Measurements from ENCODE around the gene EEF1A2.

The EEF1A2 gene

DNA sequence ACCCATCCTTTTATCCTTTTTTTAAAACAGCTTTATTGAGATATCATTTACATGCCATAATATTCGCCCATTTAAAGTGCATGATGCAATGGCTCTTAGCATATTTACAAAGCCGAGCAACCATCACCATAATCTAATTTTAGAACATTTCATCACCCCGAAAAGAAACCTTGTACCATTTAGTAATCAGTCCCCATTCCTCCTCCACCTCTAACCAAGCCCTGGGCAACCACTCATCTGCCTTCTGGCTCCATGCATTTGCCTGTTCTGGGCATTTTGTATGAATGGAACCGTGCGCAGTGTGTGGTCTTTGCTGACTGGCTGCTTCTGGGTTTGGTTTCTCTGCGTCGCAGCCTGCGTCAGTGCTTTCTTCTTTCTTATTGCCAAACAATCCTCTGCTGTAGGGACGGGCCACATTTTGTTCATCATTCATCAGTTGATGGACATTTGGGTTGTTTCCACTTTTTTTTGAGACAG is 10.2 kb upstream of the EEF1A2 start:
- no peak overlapping the region for H3K4me3 ChIP-seq (ENCODE audit: low read length)
- H3K4me2 ChIP-seq (ENCODE audit: low read length) = no peak overlapping the region
- no peaks in the 10 kb centered on the region for H3K36me3 ChIP-seq (replicated peaks; ENCODE audit: low read depth, low read length)
- H3K27ac ChIP-seq (ENCODE audit: low read length) = no peak overlapping the region
- H4K20me1 ChIP-seq (ENCODE audit: insufficient read depth, low read length) = no peaks in the 10 kb centered on the region
- H3K9me3 ChIP-seq (ENCODE audit: insufficient read depth, low read length) = no peaks in the 10 kb centered on the region
- H3K9ac ChIP-seq (ENCODE audit: low read length) = no peak overlapping the region
- H3K4me1 ChIP-seq (ENCODE audit: low read length) = no peaks in the 10 kb centered on the region
- TF ChIP-seq, protein P1, sequence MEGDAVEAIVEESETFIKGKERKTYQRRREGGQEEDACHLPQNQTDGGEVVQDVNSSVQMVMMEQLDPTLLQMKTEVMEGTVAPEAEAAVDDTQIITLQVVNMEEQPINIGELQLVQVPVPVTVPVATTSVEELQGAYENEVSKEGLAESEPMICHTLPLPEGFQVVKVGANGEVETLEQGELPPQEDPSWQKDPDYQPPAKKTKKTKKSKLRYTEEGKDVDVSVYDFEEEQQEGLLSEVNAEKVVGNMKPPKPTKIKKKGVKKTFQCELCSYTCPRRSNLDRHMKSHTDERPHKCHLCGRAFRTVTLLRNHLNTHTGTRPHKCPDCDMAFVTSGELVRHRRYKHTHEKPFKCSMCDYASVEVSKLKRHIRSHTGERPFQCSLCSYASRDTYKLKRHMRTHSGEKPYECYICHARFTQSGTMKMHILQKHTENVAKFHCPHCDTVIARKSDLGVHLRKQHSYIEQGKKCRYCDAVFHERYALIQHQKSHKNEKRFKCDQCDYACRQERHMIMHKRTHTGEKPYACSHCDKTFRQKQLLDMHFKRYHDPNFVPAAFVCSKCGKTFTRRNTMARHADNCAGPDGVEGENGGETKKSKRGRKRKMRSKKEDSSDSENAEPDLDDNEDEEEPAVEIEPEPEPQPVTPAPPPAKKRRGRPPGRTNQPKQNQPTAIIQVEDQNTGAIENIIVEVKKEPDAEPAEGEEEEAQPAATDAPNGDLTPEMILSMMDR (IDR thresholded peaks at IDR 0.05; ENCODE audit: low read depth, low read length) = no peak
- TF ChIP-seq EZH2phosphoT487 (IDR thresholded peaks at IDR 0.05; ENCODE audit: low read depth) = no peak
- H3K27me3 ChIP-seq (ENCODE audit: low read depth, low read length) = peaks cover 6% of the 10 kb centered on the region; the same call in 1 of the 2 replicates
- no peaks in the 10 kb centered on the region for H3K79me2 ChIP-seq (ENCODE audit: low read length)
- no peak overlapping the region for H2AFZ ChIP-seq (ENCODE audit: low read depth, low read length)

DNA sequence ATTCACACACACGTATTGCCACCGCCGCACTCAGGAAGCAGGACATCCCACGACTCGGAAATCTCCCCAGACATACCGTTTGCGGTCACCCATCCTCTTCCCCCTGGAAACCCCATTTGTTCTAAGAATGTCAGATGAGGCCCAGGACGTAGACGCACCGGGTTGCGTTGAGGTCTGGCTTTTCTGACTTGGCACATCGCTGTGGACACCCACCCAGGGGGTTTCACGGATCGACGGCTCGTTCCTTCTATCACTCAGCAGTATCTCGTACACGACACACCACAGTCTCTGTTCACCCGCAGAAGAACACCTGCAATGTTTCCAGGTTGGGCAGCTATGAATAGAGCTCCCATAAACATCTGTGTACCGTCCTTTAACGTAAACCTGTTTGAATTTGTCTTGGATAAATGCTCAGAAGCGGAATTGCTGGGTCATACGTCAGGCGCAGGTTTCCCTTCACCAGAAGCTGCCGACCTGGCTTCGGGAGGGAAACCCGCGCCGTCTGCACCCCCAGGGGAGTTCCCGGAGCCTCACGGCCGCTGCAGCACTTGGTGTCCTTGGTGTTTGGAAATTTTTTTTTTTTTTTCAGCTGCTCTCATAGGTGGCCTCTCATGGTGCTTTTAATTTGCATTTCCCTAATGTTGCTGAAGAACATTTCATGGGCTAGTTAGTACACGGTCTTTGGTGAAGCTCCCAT is 9.3 kb upstream of the EEF1A2 start:
- no peak overlapping the region for H3K9ac ChIP-seq (ENCODE audit: low read length)
- no peaks in the 10 kb centered on the region for H3K4me1 ChIP-seq (ENCODE audit: low read length)
- H3K79me2 ChIP-seq (ENCODE audit: low read length) = no peaks in the 10 kb centered on the region
- no peaks in the 10 kb centered on the region for H3K9me3 ChIP-seq (ENCODE audit: insufficient read depth, low read length)
- H3K4me2 ChIP-seq (ENCODE audit: low read length) = no peak overlapping the region
- no peaks in the 10 kb centered on the region for H4K20me1 ChIP-seq (ENCODE audit: insufficient read depth, low read length)
- no peaks in the 10 kb centered on the region for H3K36me3 ChIP-seq (replicated peaks; ENCODE audit: low read depth, low read length)
- TF ChIP-seq, protein P1 (IDR thresholded peaks at IDR 0.05; ENCODE audit: low read depth, low read length) = no peak
- no peak for TF ChIP-seq EZH2phosphoT487 (IDR thresholded peaks at IDR 0.05; ENCODE audit: low read depth)
- H3K27me3 ChIP-seq (ENCODE audit: low read depth, low read length) = peaks cover 6% of the 10 kb centered on the region; the same call in 1 of the 2 replicates
- H3K27ac ChIP-seq (ENCODE audit: low read length) = no peak overlapping the region
- H2AFZ ChIP-seq (ENCODE audit: low read depth, low read length) = no peak overlapping the region
- no peak overlapping the region for H3K4me3 ChIP-seq (ENCODE audit: low read length)

DNA sequence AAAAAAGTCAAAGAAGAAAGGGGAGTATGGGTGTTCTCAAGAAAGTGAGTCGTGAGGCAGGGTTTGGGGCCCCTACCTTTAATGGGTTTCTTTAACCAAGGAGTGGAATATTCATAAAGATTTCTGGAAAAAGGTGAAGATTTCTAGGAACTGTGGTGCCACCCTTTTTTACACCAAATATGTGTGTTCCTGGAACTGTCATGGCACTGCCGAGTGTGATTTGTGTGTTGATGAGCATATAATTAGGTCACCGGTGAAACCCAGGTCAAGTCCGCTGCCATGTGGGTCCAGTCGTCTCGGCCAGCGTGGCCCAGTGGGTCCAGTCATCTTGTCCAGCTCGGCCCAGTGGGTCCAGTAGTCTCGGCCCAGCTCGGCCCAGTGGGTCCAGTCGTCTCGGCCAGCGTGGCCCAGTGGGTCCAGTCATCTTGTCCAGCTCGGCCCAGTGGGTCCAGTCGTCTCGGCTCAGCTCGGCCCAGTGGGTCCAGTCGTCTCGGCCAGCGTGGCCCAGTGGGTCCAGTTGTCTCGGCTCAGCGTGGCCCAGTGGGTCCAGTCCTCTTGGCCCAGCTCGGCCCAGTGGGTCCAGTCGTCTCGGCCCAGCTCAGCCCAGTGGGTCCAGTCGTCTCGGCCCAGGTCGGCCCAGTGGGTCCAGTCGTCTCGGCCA is 8.3 kb upstream of the EEF1A2 start:
- H4K20me1 ChIP-seq (ENCODE audit: insufficient read depth, low read length) = no peaks in the 10 kb centered on the region
- H3K4me2 ChIP-seq (ENCODE audit: low read length) = no peak overlapping the region
- no peaks in the 10 kb centered on the region for H3K4me1 ChIP-seq (ENCODE audit: low read length)
- H3K79me2 ChIP-seq (ENCODE audit: low read length) = no peaks in the 10 kb centered on the region
- H3K27me3 ChIP-seq (ENCODE audit: low read depth, low read length) = peaks cover 4% of the 10 kb centered on the region; the same call in 1 of the 2 replicates
- no peak overlapping the region for H2AFZ ChIP-seq (ENCODE audit: low read depth, low read length)
- TF ChIP-seq, protein P1 (IDR thresholded peaks at IDR 0.05; ENCODE audit: low read depth, low read length) = no peak
- TF ChIP-seq EZH2phosphoT487 (IDR thresholded peaks at IDR 0.05; ENCODE audit: low read depth) = no peak
- H3K4me3 ChIP-seq (ENCODE audit: low read length) = no peak overlapping the region
- no peaks in the 10 kb centered on the region for H3K9me3 ChIP-seq (ENCODE audit: insufficient read depth, low read length)
- H3K27ac ChIP-seq (ENCODE audit: low read length) = no peak overlapping the region
- no peak overlapping the region for H3K9ac ChIP-seq (ENCODE audit: low read length)
- H3K36me3 ChIP-seq (replicated peaks; ENCODE audit: low read depth, low read length) = no peaks in the 10 kb centered on the region

DNA sequence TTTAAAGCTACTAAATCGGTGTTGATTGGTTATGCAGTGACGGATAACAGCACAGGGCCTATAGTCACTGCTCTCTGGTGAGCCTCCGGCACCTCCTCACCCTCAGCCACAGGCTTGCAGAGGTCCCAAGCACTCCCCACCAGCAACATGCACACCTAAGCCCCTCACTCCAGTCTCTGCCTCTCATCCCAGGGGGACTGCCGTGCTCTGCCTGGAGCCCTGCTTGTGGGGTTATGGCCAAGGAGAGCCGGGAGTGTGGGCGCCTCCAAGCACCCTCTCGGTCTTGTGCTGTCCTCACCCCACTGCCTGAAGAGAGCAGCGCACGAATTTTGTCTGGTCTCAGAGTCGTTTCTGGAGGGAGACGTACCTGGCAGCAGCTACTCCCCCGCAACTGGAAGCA is 6.8 kb upstream of the EEF1A2 start:
- Histone ChIP-seq H3K4me3 (ENCODE audit: low read length) (no peak overlapping the region), H2AFZ (ENCODE audit: low read depth, low read length) (no peak overlapping the region), H3K9me3 (ENCODE audit: insufficient read depth, low read length) (no peaks in the 10 kb centered on the region), H3K4me1 (ENCODE audit: low read length) (no peaks in the 10 kb centered on the region), H3K79me2 (ENCODE audit: low read length) (no peaks in the 10 kb centered on the region), H3K27ac (ENCODE audit: low read length) (no peak overlapping the region), H3K36me3 (replicated peaks; ENCODE audit: low read depth, low read length) (no peaks in the 10 kb centered on the region), H3K9ac (ENCODE audit: low read length) (no peak overlapping the region), H4K20me1 (ENCODE audit: insufficient read depth, low read length) (no peaks in the 10 kb centered on the region), H3K27me3 (ENCODE audit: low read depth, low read length) (peaks cover 4% of the 10 kb centered on the region; the same call in 1 of the 2 replicates), H3K4me2 (ENCODE audit: low read length) (no peak overlapping the region)
- no peak for TF ChIP-seq EZH2phosphoT487 (IDR thresholded peaks at IDR 0.05; ENCODE audit: low read depth)
- TF ChIP-seq, protein P1 (IDR thresholded peaks at IDR 0.05; ENCODE audit: low read depth, low read length) = no peak
